IMR-90 (cell line): ENCODE results near the gene RAP1GAP2. TPM values are rescaled to one million over a fixed set of nuclear protein-coding genes. Genes with fewer than 3 reads are reported as not detected.
"Not testable (repeated sequence)": the region's sequence is repeated elsewhere in the genome, so short reads cannot be mapped to it uniquely, and the experiment has no call there.

Experiments
- ATAC-seq: fragments of 200-7000 bp; cut with Tn5 transposase; 2 replicates; pipeline ENCODE4 v1.9.1; 2020; ENCODE audit warnings: low read depth, mild to moderate bottlenecking, moderate library complexity
- BruUV-seq: library from RNA; stranded (reverse); fragments of 400-500 nt; replicated peaks from 2 replicates; lab custom pipeline; 2021; lab: Mats Ljungman, UMichigan
- CTCF ChIA-PET: fragments of 300-600 bp; formaldehyde crosslinking; extraction: SDS; loops from one replicate; lab custom pipeline; 2021; ENCODE audit warnings: antibody characterized with exemption; lab: Yijun Ruan, JAX
- POLR2A ChIA-PET: fragments of 300-600 bp; sonication (Branson Sonifier 250); formaldehyde crosslinking; loops from one replicate; lab custom pipeline; 2022; ENCODE audit warnings: antibody characterized with exemption; ENCODE audit not compliant: unreplicated experiment; lab: Charles Lee
- DNase-seq: peaks from one replicate; pipeline ENCODE4 v3.0.0; 2013
- H2AFZ ChIP-seq: replicated peaks from 2 replicates; pipeline ENCODE3; 2013; ENCODE audit warnings: low read length, mild to moderate bottlenecking; ENCODE audit not compliant: poor library complexity
- H2AK5ac ChIP-seq: 2 replicates; pipeline ENCODE4 v1.6.1; 2013; ENCODE audit warnings: low read depth, low read length, inconsistent platforms
- H2AK9ac ChIP-seq: replicated peaks from 2 replicates; pipeline ENCODE3; 2013; ENCODE audit warnings: mild to moderate bottlenecking, low read depth, low read length, moderate library complexity; ENCODE audit not compliant: poor library complexity
- H2BK120ac ChIP-seq: 2 replicates; pipeline ENCODE4 v1.6.1; 2013; ENCODE audit warnings: low read depth, low read length, inconsistent platforms
- H2BK15ac ChIP-seq: 3 replicates; pipeline ENCODE4 v1.6.1; 2013; ENCODE audit warnings: low read depth, low read length, inconsistent platforms
- H2BK20ac ChIP-seq: 2 replicates; pipeline ENCODE4 v1.6.1; 2013; ENCODE audit warnings: low read depth, mild to moderate bottlenecking, inconsistent platforms, low read length, moderate library complexity
- H2BK5ac ChIP-seq: 2 replicates; pipeline ENCODE4 v1.6.1; 2013; ENCODE audit warnings: mild to moderate bottlenecking, low read depth, low read length, inconsistent platforms; ENCODE audit not compliant: poor library complexity, severe bottlenecking
- H3K14ac ChIP-seq: replicated peaks from 2 replicates; pipeline ENCODE4 v1.6.1; 2013; ENCODE audit warnings: low read depth, low read length, inconsistent platforms
- H3K18ac ChIP-seq: 2 replicates; pipeline ENCODE4 v1.6.1; 2013; ENCODE audit warnings: low read depth, low read length, control low read depth
- H3K23ac ChIP-seq: 2 replicates; pipeline ENCODE4 v1.6.1; 2013; ENCODE audit warnings: low read depth, low read length, inconsistent platforms
- H3K27ac ChIP-seq: 2 replicates; pipeline ENCODE4 v1.5.1; 2013; ENCODE audit warnings: mild to moderate bottlenecking, control low read depth, low read length; ENCODE audit not compliant: insufficient read depth
- H3K27me3 ChIP-seq: 2 replicates; pipeline ENCODE4 v1.6.1; 2013; ENCODE audit warnings: low read length; ENCODE audit not compliant: control insufficient read depth, insufficient read depth
- H3K36me3 ChIP-seq: 2 replicates; pipeline ENCODE4 v1.6.1; 2013; ENCODE audit warnings: low read length, mixed read lengths; ENCODE audit not compliant: control insufficient read depth, insufficient read depth
- H3K4ac ChIP-seq: 2 replicates; pipeline ENCODE4 v1.6.1; 2013; ENCODE audit warnings: low read depth, low read length, inconsistent platforms
- H3K4me1 ChIP-seq: 2 replicates; pipeline ENCODE4 v1.6.1; 2013; ENCODE audit warnings: low read length, mixed read lengths; ENCODE audit not compliant: control insufficient read depth, insufficient read depth
- H3K4me2 ChIP-seq: 2 replicates; pipeline ENCODE4 v1.6.1; 2013; ENCODE audit warnings: low read depth, mild to moderate bottlenecking, control low read depth, low read length, moderate library complexity
- H3K4me3 ChIP-seq: 2 replicates; pipeline ENCODE4 v1.5.1; 2013; ENCODE audit warnings: low read depth, mild to moderate bottlenecking, control low read depth, low read length, moderate library complexity; ENCODE audit not compliant: insufficient read depth
- H3K56ac ChIP-seq: 2 replicates; pipeline ENCODE4 v1.6.1; 2013; ENCODE audit warnings: low read length, inconsistent platforms; ENCODE audit not compliant: insufficient read depth; ENCODE audit errors: extremely low read depth
- H3K79me1 ChIP-seq, 2 experiments: 2 replicates each; pipeline ENCODE4 v1.6.1; 2013; ENCODE audit warnings: low read length in 2 of 2, inconsistent platforms in 1 of 2, low read depth in 1 of 2
- H3K9ac ChIP-seq: 2 replicates; pipeline ENCODE4 v1.6.1; 2013; ENCODE audit warnings: low read depth, low read length, control low read depth
- H3K9me1 ChIP-seq: 2 replicates; pipeline ENCODE4 v1.6.1; 2013; ENCODE audit warnings: low read length, inconsistent platforms; ENCODE audit not compliant: insufficient read depth
- H3K9me3 ChIP-seq: 2 replicates; pipeline ENCODE4 v1.6.1; 2013; ENCODE audit warnings: low read length; ENCODE audit not compliant: control insufficient read depth, insufficient read depth
- H4K20me1 ChIP-seq: 2 replicates; pipeline ENCODE4 v1.6.1; 2013; ENCODE audit warnings: low read length, inconsistent platforms; ENCODE audit not compliant: insufficient read depth
- H4K5ac ChIP-seq: 2 replicates; pipeline ENCODE4 v1.6.1; 2013; ENCODE audit warnings: mild to moderate bottlenecking, low read depth, low read length, control low read depth
- H4K8ac ChIP-seq, 2 experiments: 2 replicates each; pipeline ENCODE4 v1.6.1; 2013; ENCODE audit warnings: low read depth in 2 of 2, low read length in 2 of 2, control low read depth in 1 of 2, inconsistent platforms in 1 of 2
- H4K91ac ChIP-seq: 2 replicates; pipeline ENCODE4 v1.6.1; 2013; ENCODE audit warnings: low read depth, low read length, inconsistent platforms; ENCODE audit not compliant: insufficient read depth
- WGBS, 2 experiments: methylation state at CpG; one replicate each; pipeline versions ENCODE4 v1.1.5 to v1.1.7; 2013; ENCODE audit warnings: missing lambda C conversion rate in 2 of 2; ENCODE audit not compliant: insufficient read length in 1 of 2; ENCODE audit errors: extremely low coverage in 2 of 2; 5-methylcytosine and 5-hydroxymethylcytosine counted together
- dilution Hi-C: fragments of 300-500 bp; cut with HindIII; formaldehyde crosslinking; loops from one replicate; pipeline ENCODE4 v1.14.3; 2018; ENCODE audit warnings: low sequenced_read_pairs; ENCODE audit not compliant: unreplicated experiment
- in situ Hi-C: fragments of 300-500 bp; cut with MboI; formaldehyde crosslinking; loops from 3 replicates; pipeline ENCODE4 v1.14.3; 2019; ENCODE audit warnings: low sequenced_read_pairs, inconsistent platforms, mixed read lengths
- intact Hi-C: fragments of 100-400 bp; cut with micrococcal nuclease; formaldehyde crosslinking; loops from 2 replicates; pipeline ENCODE4 v1.10.0; 2022
- polyA plus RNA-seq, 3 experiments: library from polyadenylated mRNA; depleted of rRNA; stranded (reverse); fragments of >200 nt; gene quantifications; 2 replicates each; pipeline ENCODE4 v1.2.3, GENCODE V29; 2012; ENCODE audit warnings: low replicate concordance in 1 of 3
- total RNA-seq: library from RNA; depleted of rRNA; stranded (reverse); fragments of >200 nt; gene quantifications from 2 replicates; pipeline ENCODE4 v1.2.3, GENCODE V29; 2012

RAP1GAP2 gene
- total and polyA plus RNA-seq, 2 of the 4 experiments (the other 2 are of a cell fraction) = 5.7 to 7.5 TPM

DNA sequence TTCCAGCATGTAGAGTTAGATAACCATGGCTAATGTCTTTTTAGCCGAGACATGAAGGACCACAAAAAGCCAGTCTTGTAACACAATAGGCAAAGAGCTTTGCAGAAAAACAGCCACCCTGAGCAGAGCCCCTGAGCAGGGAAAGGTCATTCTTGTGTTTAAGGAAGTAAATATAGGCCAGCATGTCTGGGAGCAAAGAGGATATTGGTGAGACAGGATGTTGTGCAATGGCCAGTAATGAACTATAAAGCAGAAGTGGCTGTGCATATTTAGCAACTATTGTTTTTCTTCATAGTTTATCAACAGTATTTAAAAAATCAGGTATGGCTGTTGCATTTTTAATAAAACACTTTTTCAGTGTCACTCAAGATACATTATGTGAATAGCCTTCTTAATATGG is 269.0 kb downstream of the RAP1GAP2 start:
- in situ Hi-C loops, CTCF ChIA-PET, H3K9me1 ChIP-seq, H4K91ac ChIP-seq, H2BK15ac ChIP-seq, dilution Hi-C loops, intact Hi-C loops, H3K4me2 ChIP-seq, DNase-seq, ATAC-seq, H4K8ac ChIP-seq, H2AK5ac ChIP-seq, H3K9me3 ChIP-seq, H3K18ac ChIP-seq, H3K23ac ChIP-seq, H3K56ac ChIP-seq, H3K4ac ChIP-seq, BruUV-seq, H4K20me1 ChIP-seq, H2BK20ac ChIP-seq, H3K36me3 ChIP-seq, POLR2A ChIA-PET, H3K4me3 ChIP-seq, H2AK9ac ChIP-seq, H2AFZ ChIP-seq, H2BK5ac ChIP-seq, H3K4me1 ChIP-seq, H3K9ac ChIP-seq, H3K27me3 ChIP-seq, H3K27ac ChIP-seq, H4K5ac ChIP-seq, H3K79me1 ChIP-seq, H2BK120ac ChIP-seq, H3K14ac ChIP-seq: not testable (repeated sequence)
- WGBS, 2 experiments = no CpG with 5 or more reads among the region's 1 CpG
